ENCODE data around the gene ADGRG6.
"Not testable (repeated sequence)": the region's sequence is repeated elsewhere in the genome, so short reads cannot be mapped to it uniquely, and the experiment has no call there.

Gene ADGRG6

DNA sequence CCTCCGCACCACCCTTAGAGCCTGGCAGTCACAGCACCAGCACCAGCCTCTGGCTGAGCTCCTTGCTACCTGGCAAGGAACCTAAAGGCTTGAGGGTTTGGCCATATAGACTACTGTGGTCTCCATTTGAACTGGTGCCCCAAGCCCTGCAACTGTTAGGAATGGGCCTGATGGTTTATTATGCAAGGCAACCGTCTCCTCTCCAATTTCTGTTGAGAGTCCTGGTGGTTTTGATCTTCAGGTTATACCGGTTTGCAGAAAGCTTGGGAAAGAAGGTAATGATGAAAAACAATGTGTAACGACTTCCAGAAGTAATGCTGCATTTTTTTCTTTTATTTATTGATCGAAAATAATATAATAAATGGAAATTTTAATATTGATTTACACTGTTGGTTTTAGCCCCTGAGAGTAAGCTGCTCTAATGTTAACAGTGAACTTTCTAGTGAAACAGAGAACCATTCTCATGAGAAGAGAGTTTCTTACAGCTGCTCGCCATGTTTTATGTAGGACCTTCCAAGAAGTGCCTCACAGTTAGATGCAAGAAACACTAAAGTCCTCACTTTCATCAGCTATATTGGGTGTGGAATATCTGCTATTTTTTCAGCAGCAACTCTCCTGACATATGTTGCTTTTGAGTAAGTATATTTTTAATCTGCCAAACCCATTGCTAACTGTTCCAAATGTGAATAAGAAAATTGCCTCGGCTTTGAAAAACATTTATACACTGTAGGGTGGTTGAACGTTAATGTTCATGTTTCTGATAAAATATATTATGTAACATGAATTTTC lies 112.8 kb downstream of the ADGRG6 start:
- FAIRE-seq, result no peak

DNA sequence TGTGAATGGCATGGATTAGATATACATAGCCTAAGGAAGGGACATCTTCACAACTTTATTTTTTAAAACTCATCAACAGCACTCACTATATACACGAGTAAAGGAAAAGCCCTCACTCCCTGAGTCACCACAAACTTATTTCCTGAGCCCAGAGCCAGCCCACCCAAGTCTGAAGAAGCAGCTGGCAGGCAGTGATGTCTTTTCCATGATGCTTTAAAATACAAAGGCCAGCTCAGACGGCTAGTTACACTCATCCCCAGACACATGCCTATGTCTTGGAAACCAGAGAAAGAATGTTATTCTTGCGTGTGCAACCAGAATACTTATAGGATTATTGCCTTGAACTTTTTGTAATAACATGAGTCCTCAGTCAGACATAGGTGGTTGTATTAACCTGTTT lies 114.4 kb downstream of the ADGRG6 start:
- no peak for FAIRE-seq

DNA sequence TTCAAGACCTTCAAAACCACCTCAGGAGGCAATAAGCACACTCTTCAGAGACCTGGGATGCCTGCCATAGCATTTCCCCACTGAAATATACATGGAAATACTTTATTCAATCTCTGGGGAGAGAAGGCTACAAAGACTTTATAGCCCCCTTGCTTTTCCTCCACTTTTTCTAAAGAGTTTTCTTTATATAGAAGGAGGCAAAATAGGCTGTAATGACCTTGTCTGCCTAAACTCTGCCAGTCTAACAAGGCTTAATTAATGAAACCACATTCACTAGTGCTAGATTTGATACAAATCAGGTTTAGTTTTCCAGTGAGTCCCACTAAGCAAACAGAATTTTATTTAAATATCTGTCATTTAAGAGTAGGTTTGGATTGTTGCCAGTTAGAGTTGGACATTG lies 114.9 kb downstream of the ADGRG6 start:
- FAIRE-seq, result no peak

DNA sequence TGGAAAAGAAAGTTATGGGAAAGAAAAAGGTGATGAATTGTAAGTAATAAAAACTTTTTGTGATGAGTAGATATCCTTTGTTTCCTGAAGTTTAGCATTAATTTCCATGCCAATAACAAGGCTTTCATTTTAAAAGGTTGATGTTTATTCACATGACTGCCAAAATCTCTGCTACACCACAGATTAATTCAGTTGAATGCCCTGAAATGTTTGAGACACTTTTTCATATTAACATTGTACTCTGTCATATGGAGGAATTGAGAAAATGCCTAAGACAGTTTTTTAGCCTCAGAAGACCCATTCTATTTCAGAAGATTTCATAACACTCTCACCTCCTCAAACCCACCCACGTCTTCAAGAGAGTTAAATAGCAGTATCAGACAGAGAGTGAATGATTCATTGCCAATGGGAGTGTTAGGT lies 115.5 kb downstream of the ADGRG6 start:
- no peak for FAIRE-seq

DNA sequence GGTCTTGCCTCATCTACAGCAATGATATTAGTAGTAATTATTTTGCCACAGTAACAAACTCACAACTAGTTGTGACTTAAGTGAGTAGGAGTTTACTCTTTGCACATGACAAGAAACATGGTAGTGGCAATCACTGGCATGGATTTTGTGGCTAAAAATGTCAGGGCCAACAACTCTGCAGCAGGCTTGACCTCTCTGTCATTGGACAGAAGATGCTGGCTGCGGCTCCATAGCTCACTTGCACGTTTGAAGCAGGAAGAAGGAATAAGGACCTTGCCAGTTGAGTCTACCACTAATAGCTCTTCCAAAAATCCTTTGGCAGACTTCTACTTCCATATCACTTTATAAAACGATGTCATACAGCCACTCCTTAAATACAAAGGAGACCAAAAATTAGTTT lies 117.3 kb downstream of the ADGRG6 start:
- FAIRE-seq, result no peak

DNA sequence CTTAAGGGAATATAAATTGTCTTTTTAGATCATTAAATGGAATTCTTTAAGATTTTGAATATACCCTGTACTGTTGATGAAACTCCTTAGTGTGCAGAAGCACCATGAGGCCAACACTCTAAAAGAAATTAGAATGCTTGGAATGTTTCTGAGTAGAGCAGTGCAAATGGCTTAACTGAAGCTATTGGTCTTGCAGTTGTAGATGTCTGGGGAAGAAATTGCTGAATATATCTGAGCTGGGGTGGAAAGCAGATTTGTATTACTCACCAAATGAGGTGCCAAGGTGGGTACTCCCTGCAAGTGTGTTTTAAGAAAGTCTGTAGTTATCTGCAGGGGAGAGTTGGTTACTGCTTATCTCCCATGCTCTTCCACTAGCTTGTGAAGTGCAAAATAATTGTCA lies 119.0 kb downstream of the ADGRG6 start:
- FAIRE-seq, result no peak

DNA sequence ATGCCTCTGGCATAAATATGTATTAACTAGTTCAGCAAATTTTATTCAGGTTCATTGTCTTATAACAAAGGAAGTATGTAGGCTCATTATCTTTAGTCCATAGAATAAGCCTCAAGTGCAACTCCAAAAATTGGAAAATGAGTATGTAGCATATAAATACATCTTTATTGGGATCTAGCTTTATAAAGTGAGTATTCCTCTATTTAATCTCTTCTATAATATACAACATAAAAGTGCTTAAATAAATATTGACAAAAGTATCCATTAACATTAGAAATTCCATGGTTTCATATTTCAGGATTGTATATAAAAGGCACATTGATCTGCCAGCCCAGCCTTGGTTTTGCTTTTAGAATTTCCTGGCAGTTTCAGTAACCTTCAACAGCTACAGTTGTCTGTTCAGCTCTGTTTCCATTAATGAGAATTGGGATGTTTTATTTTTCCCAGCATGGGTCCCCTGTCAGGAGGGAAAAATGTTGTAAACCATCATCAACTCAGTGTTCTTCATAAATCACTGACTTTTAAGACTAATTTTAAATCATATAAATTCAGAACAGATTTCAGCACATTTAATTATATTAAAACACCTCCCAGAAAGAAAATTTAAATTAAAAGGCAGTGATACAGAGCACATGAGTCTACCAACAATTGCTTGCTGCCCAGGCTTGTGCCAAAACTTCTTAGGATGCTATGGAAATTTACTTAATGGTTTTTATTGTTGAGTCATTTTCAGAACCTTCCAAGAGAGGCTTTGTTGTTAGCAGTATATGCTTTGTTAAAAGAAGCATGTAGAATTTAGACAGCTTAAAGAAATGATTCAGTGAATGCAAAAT lies 119.7 kb downstream of the ADGRG6 start:
- no peak for FAIRE-seq

DNA sequence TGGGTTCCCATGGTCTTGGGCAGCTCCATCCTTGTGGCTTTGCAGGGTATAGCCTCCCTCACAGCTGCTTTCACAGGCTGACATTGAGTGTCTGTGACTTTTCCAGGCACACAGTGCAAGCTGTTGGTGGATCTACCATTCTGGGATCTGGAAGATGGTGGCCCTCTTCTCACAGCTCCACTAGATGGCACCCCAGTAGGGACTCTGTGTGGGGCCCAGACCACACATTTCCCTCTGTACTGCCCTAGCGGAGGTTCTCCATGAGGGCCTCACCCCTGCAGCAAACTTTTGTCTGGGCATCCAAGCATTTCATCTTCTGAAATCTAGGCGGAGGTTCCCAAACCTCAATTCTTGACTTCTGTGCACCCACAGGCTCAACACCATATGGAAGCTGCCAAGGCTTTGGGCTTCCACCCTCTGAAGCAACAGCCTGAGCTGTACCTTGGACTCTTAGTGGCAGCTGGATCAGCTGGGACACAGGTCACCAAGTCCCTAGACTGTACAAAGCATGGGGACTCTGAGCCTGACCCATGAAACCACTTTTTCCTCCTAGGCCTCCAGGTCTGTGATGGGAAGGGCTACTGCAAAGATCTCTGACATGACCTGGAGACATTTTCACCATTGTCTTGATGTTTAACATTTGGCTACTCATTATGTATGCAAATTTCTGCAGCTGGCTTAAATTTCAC lies 124.8 kb downstream of the ADGRG6 start:
- not testable (repeated sequence) for FAIRE-seq

DNA sequence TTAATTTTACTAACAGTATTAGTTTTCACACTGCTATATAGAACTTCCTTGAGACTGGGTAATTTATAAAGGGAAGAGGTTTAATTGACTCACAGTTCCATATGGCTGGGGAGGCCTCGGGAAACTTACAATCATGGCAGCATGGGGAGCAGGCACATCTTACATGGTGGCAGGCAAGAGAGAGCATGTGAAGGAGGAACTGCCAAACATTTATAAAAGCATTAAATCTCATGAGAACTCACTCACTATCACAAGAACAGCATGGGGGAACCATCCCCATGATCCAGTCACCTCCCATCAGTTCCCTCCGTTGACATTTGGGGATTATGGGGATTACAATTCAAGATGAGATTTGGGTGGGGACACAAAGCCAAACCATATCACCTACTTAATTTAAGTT lies 126.7 kb downstream of the ADGRG6 start:
- FAIRE-seq, result not testable (repeated sequence)

DNA sequence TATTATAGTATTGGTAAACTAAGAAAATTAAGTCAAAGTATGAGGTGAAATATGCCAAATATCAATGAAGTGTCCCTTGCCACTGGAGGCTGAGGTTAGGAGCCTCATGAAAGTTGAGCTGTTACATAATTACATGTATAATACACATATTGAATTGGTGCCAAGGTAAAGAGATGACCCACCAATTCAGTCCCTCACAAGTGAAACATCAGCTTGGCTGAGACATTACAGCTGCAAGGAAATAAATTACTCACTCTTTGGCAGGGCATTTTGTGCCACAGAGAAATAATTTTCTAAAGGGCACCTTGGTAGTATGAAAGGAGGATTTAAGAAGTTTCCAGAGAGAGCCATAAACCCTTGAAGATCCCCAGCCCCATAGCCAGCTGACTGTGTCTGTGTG lies 127.4 kb downstream of the ADGRG6 start:
- no peak for FAIRE-seq

DNA sequence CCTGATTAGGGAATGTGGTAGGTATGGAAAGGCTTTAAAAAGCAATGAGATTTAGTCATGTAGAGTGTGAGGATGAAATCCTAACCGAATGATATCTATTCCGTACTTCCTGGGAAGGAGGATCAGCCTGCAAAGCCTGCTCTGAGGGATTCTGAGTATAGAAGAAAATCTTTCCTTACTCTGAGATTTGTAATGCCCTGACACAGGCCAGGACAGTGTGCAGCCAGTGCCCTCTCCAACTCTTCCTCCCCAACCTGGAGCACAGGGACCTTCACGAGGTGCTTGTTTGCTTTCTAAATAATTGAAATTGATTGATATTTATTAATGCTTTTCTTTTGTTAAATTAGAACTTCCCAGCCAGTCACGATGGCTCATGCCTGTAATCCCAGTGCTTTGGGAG lies 131.6 kb downstream of the ADGRG6 start:
- FAIRE-seq, result no peak

DNA sequence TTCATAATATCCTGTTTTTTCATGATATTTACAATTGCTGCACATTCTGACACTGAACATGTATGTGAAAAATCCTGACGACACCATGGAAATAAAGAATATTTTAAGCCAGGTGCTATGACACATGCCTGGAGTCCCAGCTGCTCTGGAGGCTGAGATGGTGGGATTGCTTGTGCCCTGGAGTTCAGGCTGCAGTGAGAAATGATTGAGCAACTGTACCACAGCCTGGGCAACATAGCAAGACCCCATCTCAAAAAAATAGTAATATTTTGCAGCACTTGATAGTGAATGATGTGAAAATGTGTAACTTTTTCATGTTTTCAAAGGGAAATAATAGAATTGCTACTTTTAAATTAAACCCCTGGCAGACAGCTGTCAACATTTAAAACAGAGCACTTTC lies 137.1 kb downstream of the ADGRG6 start:
- FAIRE-seq, result no peak

DNA sequence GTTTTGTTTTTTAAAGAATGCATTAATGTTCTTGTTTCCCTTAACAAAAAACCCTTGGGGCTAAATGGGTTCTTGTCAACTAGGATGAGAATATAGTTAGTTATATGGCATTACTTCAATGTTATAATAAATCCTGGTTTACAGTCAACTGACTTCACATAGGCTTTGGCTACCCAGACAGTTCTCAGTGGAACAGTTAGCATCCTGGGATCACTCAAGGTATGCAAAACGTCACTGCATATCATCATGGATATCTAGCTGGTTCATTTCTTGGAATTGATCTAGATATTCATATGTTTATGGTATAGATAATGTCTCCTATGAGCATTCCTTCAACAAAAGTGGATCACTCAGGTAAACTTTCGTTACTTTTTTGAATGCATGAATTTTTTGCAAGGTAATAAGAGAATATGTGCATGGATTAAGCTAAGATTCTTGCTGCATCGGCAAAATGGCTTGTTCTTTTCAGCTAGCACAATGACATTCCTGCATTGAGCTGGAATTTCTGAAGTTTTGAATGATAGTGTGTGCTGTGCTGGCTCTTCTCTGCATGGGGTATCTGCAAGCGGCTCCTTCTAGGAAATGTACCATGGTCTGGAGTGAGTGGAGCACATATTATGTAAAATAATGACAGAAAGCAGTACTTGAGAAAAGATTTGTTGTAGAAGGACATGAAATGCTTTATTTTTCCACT lies 138.9 kb downstream of the ADGRG6 start:
- no peak for FAIRE-seq

DNA sequence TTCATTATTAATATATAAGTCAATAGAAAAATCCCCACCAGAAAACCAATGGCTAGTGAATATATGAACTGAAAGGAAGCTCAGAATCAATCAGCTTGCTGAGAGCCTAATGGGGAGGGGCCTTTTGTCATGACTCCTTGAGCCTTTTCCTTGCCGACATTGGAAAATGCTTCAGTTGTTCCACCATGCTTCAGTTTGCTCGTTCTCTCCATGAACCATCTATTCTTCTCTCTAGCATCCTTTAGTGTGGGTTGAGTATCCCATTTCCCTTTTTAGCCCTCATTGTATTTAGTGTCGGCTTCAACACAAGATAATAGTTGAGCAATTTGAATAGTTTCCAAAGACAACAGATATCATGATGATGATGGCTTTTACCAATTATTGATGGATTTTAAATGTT lies 139.9 kb downstream of the ADGRG6 start:
- no peak for FAIRE-seq

DNA sequence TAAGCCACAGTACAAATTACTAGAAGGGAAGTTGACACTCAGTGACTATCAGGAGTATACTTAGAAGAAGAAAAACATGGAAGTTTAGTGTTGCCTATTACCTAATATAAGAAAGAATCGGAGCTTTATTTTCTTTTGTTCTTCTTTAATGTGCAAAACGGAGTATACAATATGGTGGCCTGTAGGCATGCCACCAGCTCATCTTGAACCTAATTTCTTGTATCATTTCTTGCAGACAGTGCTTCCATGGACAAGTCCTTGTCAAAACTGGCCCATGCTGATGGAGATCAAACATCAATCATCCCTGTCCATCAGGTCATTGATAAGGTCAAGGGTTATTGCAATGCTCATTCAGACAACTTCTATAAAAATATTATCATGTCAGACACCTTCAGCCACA lies 141.3 kb downstream of the ADGRG6 start:
- no peak for FAIRE-seq

DNA sequence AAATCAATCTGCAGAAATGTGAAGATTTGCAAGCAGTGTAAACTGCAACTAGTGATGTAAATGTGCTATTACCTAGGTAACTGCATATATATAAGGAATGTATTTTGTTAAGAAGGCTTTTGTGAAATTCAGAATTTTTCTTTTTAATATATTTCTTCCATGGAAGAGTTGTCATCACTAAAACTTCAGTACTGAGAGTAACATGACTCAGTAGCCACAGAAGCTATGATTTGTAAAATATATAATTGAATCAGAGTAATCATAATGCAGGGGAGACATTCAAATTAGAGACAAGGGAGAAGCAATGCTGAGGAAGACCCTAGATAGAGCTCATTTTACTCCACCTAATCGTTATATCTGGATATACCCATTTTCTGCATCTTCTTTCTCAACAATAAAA lies 141.7 kb downstream of the ADGRG6 start:
- no peak for FAIRE-seq

DNA sequence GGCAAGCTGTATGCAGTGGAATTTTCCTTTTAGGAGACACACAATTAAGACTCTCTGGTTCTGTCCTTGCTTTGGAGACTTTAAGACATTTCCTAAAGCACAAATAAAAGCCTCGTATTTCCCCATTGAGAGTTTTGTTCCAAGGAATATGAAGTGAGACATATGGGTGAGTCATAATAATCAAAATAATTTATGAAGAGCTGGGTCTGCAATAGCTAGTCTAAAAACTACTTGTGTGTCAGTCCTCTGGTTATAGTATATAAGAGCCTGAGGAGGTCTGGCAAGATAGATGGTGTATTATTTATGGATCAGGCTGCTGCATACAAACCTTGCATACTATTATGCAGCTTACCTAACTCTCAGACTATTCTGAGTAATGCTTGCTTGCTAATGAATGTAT lies 142.6 kb downstream of the ADGRG6 start:
- no peak for FAIRE-seq

DNA sequence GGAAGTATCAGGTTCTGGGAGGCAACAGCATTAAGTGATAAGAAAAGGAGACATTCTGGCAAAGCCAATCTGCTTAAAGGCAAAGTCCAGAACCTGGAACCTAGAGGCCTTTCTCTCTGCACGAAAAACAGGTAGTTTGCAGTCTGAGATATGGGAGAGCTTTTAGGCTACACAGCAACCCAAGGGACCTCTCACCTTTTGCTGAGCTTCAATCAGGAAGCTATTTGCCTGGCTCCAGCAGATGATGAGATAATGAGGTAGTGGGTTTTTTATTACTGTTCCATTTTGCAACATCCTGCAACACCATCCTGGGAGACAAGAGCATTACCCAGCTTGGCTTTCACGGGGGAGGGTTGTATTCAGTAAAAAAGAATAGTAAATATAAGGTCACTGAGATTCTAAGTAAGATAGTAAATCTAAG lies 143.1 kb downstream of the ADGRG6 start:
- FAIRE-seq, result no peak

DNA sequence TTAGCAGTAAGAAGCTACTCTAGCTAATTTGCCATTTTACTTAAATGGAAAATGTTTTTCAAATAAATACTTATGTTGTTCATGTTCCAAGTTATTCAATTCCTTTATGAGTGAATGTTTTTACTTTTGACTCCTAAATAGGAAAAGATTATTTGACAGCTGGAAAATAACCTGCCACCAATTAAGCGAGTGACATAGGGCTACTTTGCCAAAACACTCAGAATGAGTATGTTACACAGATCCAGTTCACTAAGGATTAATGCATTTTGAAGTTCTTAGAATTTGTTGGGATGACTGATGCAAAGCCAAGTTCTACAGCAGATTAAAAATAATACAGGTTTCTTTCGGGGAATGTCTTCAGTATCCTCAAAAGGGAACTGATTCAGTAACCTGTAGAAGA lies 144.4 kb downstream of the ADGRG6 start:
- FAIRE-seq, result no peak

DNA sequence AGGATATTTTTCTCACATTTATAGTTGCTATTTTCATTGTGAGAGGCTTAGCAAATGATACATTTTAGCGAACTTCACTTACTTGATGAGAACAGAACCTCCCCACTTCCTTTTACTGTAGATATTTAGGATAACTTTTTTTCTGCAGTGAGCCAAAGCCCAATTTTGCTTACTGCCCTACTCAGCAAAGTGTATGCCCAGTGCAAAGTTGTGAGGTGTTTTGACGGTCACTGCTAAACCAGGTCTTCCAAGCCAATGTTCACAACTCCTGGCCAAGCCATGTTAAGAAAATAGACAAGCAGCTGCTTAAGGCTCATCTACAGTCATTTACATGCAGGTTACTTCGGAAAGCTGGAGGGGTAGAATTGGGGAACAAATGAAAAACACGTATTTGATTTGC lies 144.8 kb downstream of the ADGRG6 start:
- no peak for FAIRE-seq

DNA sequence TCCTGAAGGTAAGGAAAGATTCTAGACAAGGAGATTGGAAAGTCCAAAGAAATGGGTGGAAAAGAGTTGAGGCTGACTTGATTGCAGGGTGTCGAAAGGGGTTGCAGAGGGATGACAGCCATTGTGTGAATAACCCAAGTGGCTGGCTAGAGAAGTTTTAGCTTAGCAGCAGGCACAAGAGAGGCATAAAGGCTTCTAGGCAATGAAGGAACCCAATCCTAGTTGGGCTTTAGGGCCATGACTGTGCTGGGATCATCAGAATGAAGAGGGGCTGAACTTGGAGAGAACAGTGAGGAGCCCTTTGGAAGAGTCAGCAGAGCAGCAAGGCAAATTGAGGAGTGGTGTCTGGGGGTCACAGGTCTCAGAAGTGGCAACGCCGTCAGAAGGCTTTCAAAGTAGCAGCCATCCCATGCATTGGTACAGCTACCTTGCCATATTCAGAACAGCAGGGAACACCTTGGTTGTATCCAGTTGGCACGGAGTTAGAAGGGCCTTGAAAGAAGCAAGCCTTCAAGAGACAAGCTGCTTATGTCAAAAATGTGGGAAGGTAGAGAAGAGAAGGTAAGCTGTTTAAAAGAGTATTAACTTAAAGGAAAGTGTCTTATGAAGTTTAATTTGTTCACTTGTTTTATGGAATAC lies 146.4 kb downstream of the ADGRG6 start:
- FAIRE-seq, result no peak

DNA sequence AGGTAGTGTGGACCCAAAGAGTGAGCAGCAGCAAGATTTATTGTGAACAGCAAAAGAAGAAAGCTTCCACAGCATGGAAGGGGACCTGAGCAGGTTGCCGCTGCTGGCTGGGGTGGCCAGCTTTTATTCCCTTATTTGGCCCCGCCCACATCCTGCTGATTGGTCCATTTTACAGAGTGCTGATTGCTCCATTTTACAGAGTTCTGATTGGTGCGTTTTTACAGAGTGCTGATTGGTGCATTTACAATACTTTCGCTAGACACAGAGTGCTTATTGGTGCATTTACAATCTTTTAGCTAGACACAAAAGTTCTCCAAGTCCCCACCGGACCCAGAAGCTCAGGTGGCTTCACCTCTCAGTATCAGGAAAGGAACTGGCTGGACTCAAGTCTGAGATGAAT lies 149.0 kb downstream of the ADGRG6 start:
- not testable (repeated sequence) for FAIRE-seq

DNA sequence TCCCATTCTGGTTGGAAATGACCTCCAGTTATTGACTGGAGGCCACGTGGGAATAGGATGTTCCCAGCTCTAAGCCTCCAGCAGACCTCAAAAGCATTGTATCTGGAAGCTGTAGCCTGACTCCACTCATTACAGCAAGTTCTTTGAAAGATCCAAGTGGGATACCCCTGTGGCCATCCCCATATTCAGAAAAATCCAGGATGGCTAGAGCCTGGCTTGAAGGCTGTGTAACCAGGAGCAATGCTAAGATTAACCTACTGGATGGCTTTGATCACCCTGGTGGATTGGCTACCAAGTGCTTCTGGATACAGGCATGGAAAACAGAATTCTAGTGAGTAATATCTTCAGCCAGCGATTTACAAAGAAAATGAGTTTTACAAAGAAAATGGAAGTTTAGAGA lies 151.2 kb downstream of the ADGRG6 start:
- FAIRE-seq, result no peak
